GM12878 (cell line): ENCODE results near the gene AFAP1L2. TPM values are rescaled to one million over a fixed set of nuclear protein-coding genes. Genes with fewer than 3 reads are reported as not detected.

Experiments used
- ATAC-seq: fragments of 200-7000 bp; cut with Tn5 transposase; 3 replicates; pipeline ENCODE4 v1.9.1; 2020; ENCODE audit warnings: mild to moderate bottlenecking, moderate library complexity
- BruUV-seq: library from RNA; stranded (reverse); fragments of 400-500 nt; replicated peaks from 2 replicates; lab custom pipeline; 2021; lab: Mats Ljungman, UMichigan
- CTCF ChIA-PET: fragments of 300-600 bp; sonication (Branson Sonifier 250); formaldehyde crosslinking; extraction: SDS; loops from one replicate; lab custom pipeline; 2021; ENCODE audit warnings: inconsistent platforms; lab: Yijun Ruan, JAX
- POLR2A ChIA-PET: fragments of 350-600 bp; formaldehyde crosslinking; extraction: SDS; loops from one replicate; lab custom pipeline; 2021; ENCODE audit warnings: inconsistent platforms; lab: Charles Lee
- RAD21 ChIA-PET: fragments of 300-600 bp; sonication (Branson Sonifier 250); formaldehyde crosslinking; loops from one replicate; lab custom pipeline; 2023; ENCODE audit warnings: antibody characterized with exemption; ENCODE audit not compliant: unreplicated experiment; lab: Charles Lee
- SMC1A ChIA-PET: fragments of 300-600 bp; sonication (Branson Sonifier 250); formaldehyde crosslinking; loops from one replicate; lab custom pipeline; 2023; ENCODE audit not compliant: unreplicated experiment, uncharacterized antibody; lab: Charles Lee
- DNase-seq: peaks from one replicate; pipeline ENCODE4 v3.0.0-alpha.2; 2011; ENCODE audit warnings: low read depth, low spot score
- FAIRE-seq: peaks from 3 replicates; lab custom pipeline; 2011; peaks lifted over from hg19 to GRCh38; lab: Jason Lieb, UNC
- H2AFZ ChIP-seq: 2 replicates; pipeline ENCODE4 v1.6.0; 2011; ENCODE audit warnings: low read depth, low read length, control low read depth; ENCODE audit not compliant: control insufficient read depth
- H3K27ac ChIP-seq: 2 replicates; pipeline ENCODE4 v1.5.1; 2011; ENCODE audit warnings: control low read depth; ENCODE audit not compliant: control insufficient read depth, insufficient read depth
- H3K27me3 ChIP-seq, 2 experiments: replicated peaks in 1 of 2; 2 replicates each; pipeline versions ENCODE4 v1.6.0 to v1.6.1; 2011; ENCODE audit warnings: low read length in 1 of 2; ENCODE audit not compliant: control insufficient read depth in 2 of 2, insufficient read depth in 2 of 2
- H3K36me3 ChIP-seq, 2 experiments: 2 replicates each; pipeline ENCODE4 v1.5.1; 2011; ENCODE audit warnings: low read length in 1 of 2; ENCODE audit not compliant: control insufficient read depth in 2 of 2, insufficient read depth in 2 of 2
- H3K4me1 ChIP-seq: 2 replicates; pipeline ENCODE4 v1.6.1; 2011; ENCODE audit warnings: mild to moderate bottlenecking, low read length, moderate library complexity, mixed read lengths; ENCODE audit not compliant: control insufficient read depth, insufficient read depth
- H3K4me2 ChIP-seq: 2 replicates; pipeline ENCODE4 v1.6.0; 2011; ENCODE audit warnings: control low read depth; ENCODE audit not compliant: control insufficient read depth, insufficient read depth
- H3K4me3 ChIP-seq: fragments of 200-600 bp; sonication (generic); 2 replicates; pipeline ENCODE4 v1.5.1; 2016
- H3K79me2 ChIP-seq: 2 replicates; pipeline ENCODE4 v1.6.0; 2011; ENCODE audit warnings: low read length; ENCODE audit not compliant: control insufficient read depth, insufficient read depth
- H3K9ac ChIP-seq: 2 replicates; pipeline ENCODE4 v1.8.0; 2011; ENCODE audit warnings: low read length, control low read depth, mixed read lengths; ENCODE audit not compliant: control insufficient read depth, insufficient read depth
- H3K9me3 ChIP-seq: replicated peaks from 3 replicates; pipeline ENCODE4 v1.5.1; 2011; ENCODE audit warnings: mild to moderate bottlenecking, low read length; ENCODE audit not compliant: control insufficient read depth, insufficient read depth
- H4K20me1 ChIP-seq: 2 replicates; pipeline ENCODE4 v1.6.0; 2011; ENCODE audit not compliant: control insufficient read depth, insufficient read depth
- ASH2L ChIP-seq: fragments of 300-600, 200-600 bp; sonication (generic); IDR thresholded peaks from 2 replicates; pipeline ENCODE4 v1.6.1; 2017; ENCODE audit warnings: low read depth, mild to moderate bottlenecking, borderline replicate concordance
- BCL11A ChIP-seq: IDR thresholded peaks from 2 replicates; pipeline ENCODE4 v1.6.1; 2011; ENCODE audit warnings: low read depth, low read length
- CBX5 ChIP-seq: sonication (generic); IDR thresholded peaks from 2 replicates; pipeline ENCODE4 v1.6.1; 2016; ENCODE audit warnings: low read depth, moderate library complexity, mild to moderate bottlenecking, inconsistent platforms
- CEBPB ChIP-seq, 2 experiments: fragments of 150-350 bp in 1 of 2; IDR thresholded peaks; 2 replicates each; pipeline ENCODE4 v1.6.1; 2012 to 2014; ENCODE audit warnings: low read depth in 2 of 2, low read length in 2 of 2, borderline replicate concordance in 1 of 2, inconsistent platforms in 1 of 2
- CHD2 ChIP-seq: IDR thresholded peaks from 2 replicates; pipeline ENCODE4 v1.6.1; 2011; ENCODE audit warnings: low read depth, low read length, improper control_type of control experiment, borderline replicate concordance
- CREM ChIP-seq: IDR thresholded peaks from 2 replicates; pipeline ENCODE4 v1.6.1; 2014; ENCODE audit warnings: antibody characterized with exemption, low read depth
- EED ChIP-seq: sonication (generic); IDR thresholded peaks from 2 replicates; pipeline ENCODE4 v1.6.1; 2016; ENCODE audit warnings: antibody characterized with exemption, low read depth
- EGR1 ChIP-seq, 2 experiments: IDR thresholded peaks; 1 replicate in 1 of 2; 2 replicates in 1 of 2; pipeline ENCODE4 v1.6.1; 2011 to 2012; ENCODE audit warnings: low read depth in 2 of 2, low read length in 2 of 2, borderline replicate concordance in 1 of 2, mild to moderate bottlenecking in 1 of 2, moderate library complexity in 1 of 2
- FOXM1 ChIP-seq: IDR thresholded peaks from 2 replicates; pipeline ENCODE4 v1.6.1; 2012; ENCODE audit warnings: low read depth, mild to moderate bottlenecking, inconsistent platforms, low read length, moderate library complexity
- HCFC1 ChIP-seq: fragments of 150-350 bp; IDR thresholded peaks from 2 replicates; pipeline ENCODE4 v1.6.1; 2014; ENCODE audit warnings: low read length
- KDM1A ChIP-seq: fragments of 200-600 bp; sonication (generic); IDR thresholded peaks from 2 replicates; pipeline ENCODE4 v1.6.1; 2016; ENCODE audit warnings: borderline replicate concordance
- MTA3 ChIP-seq: IDR thresholded peaks from 2 replicates; pipeline ENCODE4 v1.6.1; 2012; ENCODE audit warnings: low read length, inconsistent platforms, borderline replicate concordance
- MXI1 ChIP-seq: fragments of 150-350 bp; IDR thresholded peaks from 2 replicates; pipeline ENCODE4 v1.6.1; 2011; ENCODE audit warnings: low read depth, mild to moderate bottlenecking, inconsistent platforms, low read length, improper control_type of control experiment
- NFXL1 ChIP-seq: fragments of 450-650 bp; IDR thresholded peaks from 2 replicates; pipeline ENCODE4 v1.6.1; 2017; ENCODE audit warnings: antibody characterized with exemption, mild to moderate bottlenecking, borderline replicate concordance
- NRF1 ChIP-seq: conservative IDR thresholded peaks from 2 replicates; pipeline ENCODE4 v1.6.1; 2011; ENCODE audit warnings: mild to moderate bottlenecking, low read depth, low read length, improper control_type of control experiment
- PAX5 ChIP-seq: IDR thresholded peaks from 2 replicates; pipeline ENCODE4 v1.6.1; 2011; ENCODE audit warnings: low read depth, low read length, borderline replicate concordance
- POLR2AphosphoS2 ChIP-seq: IDR thresholded peaks from 2 replicates; pipeline ENCODE4 v1.6.1; 2011; ENCODE audit warnings: low read depth, mild to moderate bottlenecking, low read length, improper control_type of control experiment, moderate library complexity
- SIX5 ChIP-seq: IDR thresholded peaks from 2 replicates; pipeline ENCODE4 v1.6.1; 2011; ENCODE audit warnings: mild to moderate bottlenecking, low read depth, low read length, moderate library complexity; ENCODE audit not compliant: severe bottlenecking
- SREBF1 ChIP-seq: IDR thresholded peaks from 2 replicates; pipeline ENCODE4 v1.6.1; 2012; ENCODE audit warnings: mild to moderate bottlenecking, low read length
- TCF12 ChIP-seq: IDR thresholded peaks from 2 replicates; pipeline ENCODE4 v1.6.1; 2011; ENCODE audit warnings: low read depth, mild to moderate bottlenecking, low read length
- WGBS: methylation state at CpG from one replicate; pipeline ENCODE4 v1.1.6; 2016; ENCODE audit warnings: low lambda C conversion rate; ENCODE audit not compliant: insufficient replicate concordance, insufficient coverage; ENCODE audit errors: missing lambda C conversion rate; 5-methylcytosine and 5-hydroxymethylcytosine counted together
- in situ Hi-C: fragments of 300-500 bp; cut with MboI; formaldehyde crosslinking; loops from 9 replicates; pipeline ENCODE4 v1.14.3; 2018; ENCODE audit warnings: mixed read lengths
- intact Hi-C: fragments of 100-400 bp; cut with micrococcal nuclease; formaldehyde crosslinking; loops from one replicate; pipeline ENCODE4 v1.14.2; 2022; ENCODE audit not compliant: unreplicated experiment
- polyA plus RNA-seq, 11 experiments: library from polyadenylated mRNA; depleted of rRNA in 4 of 11; unstranded in 6 of 11; stranded (reverse) in 5 of 11; fragments of >200 nt; fragmentation: Nextera tagmentation in 4 of 11; fragmentation: Illumina TruSeq in 1 of 11; extraction: Ambion mirVana in 4 of 11; extraction: Trizol in 1 of 11; gene quantifications; 1 replicate in 1 of 11; 2 replicates in 10 of 11; pipeline versions ENCODE4 v1.2.1 to v1.2.3, GENCODE V29; 2011 to 2016; ENCODE audit warnings: inconsistent platforms in 2 of 11, missing spikeins in 2 of 11, low read depth in 1 of 11
- total RNA-seq, 4 experiments: library from RNA; depleted of rRNA in 3 of 4; stranded (reverse); fragments of >200 nt in 3 of 4; fragmentation: Illumina TruSeq in 1 of 4; extraction: Trizol in 1 of 4; gene quantifications; 2 replicates each; pipeline versions ENCODE4 v1.2.1 to v1.2.3, GENCODE V29; 2013 to 2021
- TF ChIP-seq, protein P1 (sequence below): IDR thresholded peaks from 2 replicates; pipeline ENCODE4 v1.6.1; 2012; ENCODE audit warnings: improper control_type of control experiment, low read depth, low read length; ENCODE audit not compliant: insufficient replicate concordance

Gene AFAP1L2
- total and polyA plus RNA-seq, 10 of the 15 experiments (the other 5 are each of a cell fraction or from before 2014, with no cell fraction given): 0.03 to 4.0 (median 0.34) TPM

DNA sequence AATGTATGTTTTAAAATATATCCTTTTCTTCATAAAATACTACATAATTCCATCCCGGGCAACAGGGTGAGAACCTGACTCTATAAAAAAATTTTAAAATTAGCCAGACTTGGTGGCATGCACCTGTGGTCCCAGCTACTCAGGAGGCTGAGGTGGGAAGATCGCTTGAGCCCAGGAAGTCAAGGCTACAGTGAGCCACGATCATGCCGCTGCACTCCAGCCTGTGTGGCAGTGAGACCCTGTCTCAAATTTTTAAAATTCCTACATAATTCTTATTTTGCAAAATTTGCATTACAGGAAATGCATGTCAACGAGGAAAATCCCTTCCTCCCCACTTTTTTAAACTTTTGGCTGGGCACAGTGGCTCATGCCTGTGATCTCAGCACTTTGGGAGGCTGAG is 31.3 kb downstream of the AFAP1L2 start (continued):
- TF ChIP-seq SIX5: no peak

DNA sequence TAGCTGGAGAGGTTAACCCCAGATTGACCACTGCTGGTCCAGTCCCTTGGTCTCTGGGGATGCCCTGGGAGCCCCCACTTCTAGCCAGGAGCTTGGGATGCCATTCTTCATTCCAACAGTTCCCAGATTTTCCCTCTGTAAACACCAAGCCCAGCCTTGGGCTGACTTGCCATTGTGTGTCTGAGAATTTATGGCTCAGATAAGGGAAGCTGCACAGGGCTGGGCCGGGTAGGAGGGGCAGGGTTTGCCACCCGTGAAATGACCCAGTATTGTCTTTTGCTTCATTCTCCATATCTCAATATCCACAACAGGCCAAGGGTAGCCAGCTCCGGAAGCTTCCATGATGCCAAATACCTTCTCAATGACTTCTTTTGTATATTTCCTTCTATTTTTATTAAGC is 32.1 kb downstream of the AFAP1L2 start:
- ChIA-PET SMC1A (interaction anchor here (0.9 kb wide), 1 partner anchor 26 kb away, joined by 3 read pairs; no protein-coding TSS in a partner anchor), RAD21 (interaction anchor here (1.5 kb wide), 1 partner anchor 15 kb away, joined by 4 read pairs; no protein-coding TSS in a partner anchor), POLR2A (no interaction called here), CTCF (interaction anchor here (0.6 to 1.6 kb wide), 2 partner anchors 13 to 22 kb away, joined by 3 read pairs; no protein-coding TSS in a partner anchor)
- Histone ChIP-seq H3K27ac (no peak overlapping the region), H3K9ac (no peak overlapping the region), H3K4me2 (no peak overlapping the region), H3K79me2 (no peaks in the 10 kb centered on the region), H2AFZ (no peak overlapping the region), H3K36me3 (no peaks in the 10 kb centered on the region), H3K27me3 (no peaks in the 10 kb centered on the region; a peak in 1 of 4 replicates), H4K20me1 (no peaks in the 10 kb centered on the region; the same call in 1 of the 2 replicates), H3K4me1 (peaks cover 8% of the 10 kb centered on the region), H3K4me3 (no peak overlapping the region), H3K9me3 (no peaks in the 10 kb centered on the region)
- TF ChIP-seq NFXL1 (no peak), EGR1 (IDR thresholded peaks at IDR 0.05; ENCODE audit: borderline replicate concordance in 1 of 2, low read depth in 2 of 2, low read length in 2 of 2) (no peak), CBX5 (no peak), POLR2AphosphoS2 (no peak), ASH2L (no peak), CREM (no peak), FOXM1 (no peak), EED (no peak), CHD2 (no peak), SREBF1 (no peak), PAX5 (no peak), MXI1 (no peak), HCFC1 (no peak), MTA3 (no peak), NRF1 (no peak), CEBPB (IDR thresholded peaks at IDR 0.05; ENCODE audit: borderline replicate concordance in 1 of 2, low read depth in 2 of 2, low read length in 2 of 2) (no peak), KDM1A (no peak), BCL11A (no peak), TCF12 (no peak)
- TF ChIP-seq, protein P1, sequence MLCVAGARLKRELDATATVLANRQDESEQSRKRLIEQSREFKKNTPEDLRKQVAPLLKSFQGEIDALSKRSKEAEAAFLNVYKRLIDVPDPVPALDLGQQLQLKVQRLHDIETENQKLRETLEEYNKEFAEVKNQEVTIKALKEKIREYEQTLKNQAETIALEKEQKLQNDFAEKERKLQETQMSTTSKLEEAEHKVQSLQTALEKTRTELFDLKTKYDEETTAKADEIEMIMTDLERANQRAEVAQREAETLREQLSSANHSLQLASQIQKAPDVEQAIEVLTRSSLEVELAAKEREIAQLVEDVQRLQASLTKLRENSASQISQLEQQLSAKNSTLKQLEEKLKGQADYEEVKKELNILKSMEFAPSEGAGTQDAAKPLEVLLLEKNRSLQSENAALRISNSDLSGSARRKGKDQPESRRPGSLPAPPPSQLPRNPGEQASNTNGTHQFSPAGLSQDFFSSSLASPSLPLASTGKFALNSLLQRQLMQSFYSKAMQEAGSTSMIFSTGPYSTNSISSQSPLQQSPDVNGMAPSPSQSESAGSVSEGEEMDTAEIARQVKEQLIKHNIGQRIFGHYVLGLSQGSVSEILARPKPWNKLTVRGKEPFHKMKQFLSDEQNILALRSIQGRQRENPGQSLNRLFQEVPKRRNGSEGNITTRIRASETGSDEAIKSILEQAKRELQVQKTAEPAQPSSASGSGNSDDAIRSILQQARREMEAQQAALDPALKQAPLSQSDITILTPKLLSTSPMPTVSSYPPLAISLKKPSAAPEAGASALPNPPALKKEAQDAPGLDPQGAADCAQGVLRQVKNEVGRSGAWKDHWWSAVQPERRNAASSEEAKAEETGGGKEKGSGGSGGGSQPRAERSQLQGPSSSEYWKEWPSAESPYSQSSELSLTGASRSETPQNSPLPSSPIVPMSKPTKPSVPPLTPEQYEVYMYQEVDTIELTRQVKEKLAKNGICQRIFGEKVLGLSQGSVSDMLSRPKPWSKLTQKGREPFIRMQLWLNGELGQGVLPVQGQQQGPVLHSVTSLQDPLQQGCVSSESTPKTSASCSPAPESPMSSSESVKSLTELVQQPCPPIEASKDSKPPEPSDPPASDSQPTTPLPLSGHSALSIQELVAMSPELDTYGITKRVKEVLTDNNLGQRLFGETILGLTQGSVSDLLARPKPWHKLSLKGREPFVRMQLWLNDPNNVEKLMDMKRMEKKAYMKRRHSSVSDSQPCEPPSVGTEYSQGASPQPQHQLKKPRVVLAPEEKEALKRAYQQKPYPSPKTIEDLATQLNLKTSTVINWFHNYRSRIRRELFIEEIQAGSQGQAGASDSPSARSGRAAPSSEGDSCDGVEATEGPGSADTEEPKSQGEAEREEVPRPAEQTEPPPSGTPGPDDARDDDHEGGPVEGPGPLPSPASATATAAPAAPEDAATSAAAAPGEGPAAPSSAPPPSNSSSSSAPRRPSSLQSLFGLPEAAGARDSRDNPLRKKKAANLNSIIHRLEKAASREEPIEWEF: no peak
- in situ Hi-C loops (no loop called here), intact Hi-C loops (no loop called here)
- FAIRE-seq: no peak
- no peak for DNase-seq
- ATAC-seq: no peak
- no TSS peak for BruUV-seq
- 62% methylated on average over 3 of the region's 3 CpGs for WGBS
